Endometrium (tissue), 2 donors: ENCODE data around the gene NEGR1.
"Not testable (repeated sequence)": the region's sequence is repeated elsewhere in the genome, so short reads cannot be mapped to it uniquely, and the experiment has no call there.

Experiments used
- FAIRE-seq: peaks from 2 replicates; lab custom pipeline; 2012; peaks lifted over from hg19 to GRCh38; lab: Jason Lieb, UNC
- donor health status: control.
- donor health status: control.

The NEGR1 gene

DNA sequence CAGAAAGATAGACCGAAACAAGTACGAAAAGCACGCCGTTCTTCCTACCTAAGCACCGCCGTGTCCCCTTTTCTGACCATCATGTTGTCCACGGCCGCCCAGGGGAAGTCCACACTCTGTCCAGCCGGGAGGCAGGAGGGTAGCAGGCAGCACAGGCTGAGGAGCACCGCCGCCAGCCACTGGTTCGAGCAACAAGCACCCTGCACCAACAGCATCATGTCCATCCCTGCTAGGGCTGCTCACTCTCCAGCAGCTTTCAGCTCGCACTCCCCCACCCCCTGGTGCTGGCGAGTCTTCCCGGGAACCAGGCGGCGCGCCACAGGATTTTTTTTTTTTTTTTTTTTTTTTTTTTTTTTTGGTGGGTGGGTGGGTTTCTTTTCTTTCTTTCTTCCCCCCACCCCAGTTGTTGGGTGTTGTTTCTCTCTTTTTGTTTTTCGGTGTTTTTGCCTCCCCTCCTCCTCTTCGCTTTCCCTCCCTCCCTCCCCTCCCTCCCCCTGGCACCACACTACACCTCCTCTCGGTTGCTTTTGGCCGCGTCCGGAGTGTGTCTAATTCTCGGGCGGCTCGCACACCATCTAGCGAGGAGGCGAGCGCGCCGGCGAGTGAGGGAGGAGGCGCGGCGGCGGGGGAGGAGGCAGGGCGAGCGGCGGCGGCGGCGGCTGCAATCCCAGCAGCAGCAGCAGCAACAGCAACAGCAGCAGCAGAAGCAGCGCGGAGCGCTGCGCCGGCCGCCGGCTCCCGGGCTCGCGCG is at the start of gene NEGR1:
Gene NEGR1 (minus strand): TSS at position 269 of the 751 bp plus-strand sequence.
- FAIRE-seq: no peak

GRCh38 chr1:72326494-72326893 is 44.2 kb upstream of the NEGR1 start:
- FAIRE-seq: no peak

DNA sequence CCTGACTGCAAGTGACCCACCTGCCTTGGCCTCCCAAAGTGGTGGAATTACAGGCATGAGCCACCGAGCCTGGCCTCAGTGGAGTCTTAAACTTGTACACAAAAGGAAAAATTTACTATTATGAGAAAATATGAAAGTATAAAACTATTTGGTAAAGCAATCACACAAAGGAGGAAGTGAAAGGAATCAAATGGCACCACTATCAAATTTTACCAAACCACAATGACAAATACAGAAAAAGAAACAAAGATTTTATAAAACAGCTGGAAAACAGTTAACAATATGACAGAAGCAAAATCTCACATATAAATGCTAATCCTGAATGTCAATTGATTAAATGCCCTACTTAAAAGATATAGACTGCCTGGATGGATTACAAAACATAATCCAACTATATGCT is 42.1 kb upstream of the NEGR1 start:
- no peak for FAIRE-seq

DNA sequence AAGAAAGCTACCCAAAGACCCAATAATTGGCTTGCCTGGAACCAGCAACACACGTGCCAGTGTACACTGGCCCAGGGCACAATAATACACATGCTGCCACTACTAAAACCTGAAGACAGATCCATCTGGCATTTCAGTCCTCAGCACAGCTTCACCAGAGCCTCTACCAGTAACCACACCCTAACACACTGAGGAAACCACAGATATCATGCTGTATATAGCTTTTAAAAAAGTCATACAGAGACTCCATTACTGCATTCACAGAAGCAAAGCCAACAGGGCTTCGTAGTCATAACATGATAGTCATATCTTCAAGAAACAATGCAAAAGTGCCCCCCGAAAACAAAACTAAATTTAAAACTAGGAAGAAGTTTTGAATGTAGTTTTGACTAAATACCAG is 40.6 kb upstream of the NEGR1 start:
- no peak for FAIRE-seq

DNA sequence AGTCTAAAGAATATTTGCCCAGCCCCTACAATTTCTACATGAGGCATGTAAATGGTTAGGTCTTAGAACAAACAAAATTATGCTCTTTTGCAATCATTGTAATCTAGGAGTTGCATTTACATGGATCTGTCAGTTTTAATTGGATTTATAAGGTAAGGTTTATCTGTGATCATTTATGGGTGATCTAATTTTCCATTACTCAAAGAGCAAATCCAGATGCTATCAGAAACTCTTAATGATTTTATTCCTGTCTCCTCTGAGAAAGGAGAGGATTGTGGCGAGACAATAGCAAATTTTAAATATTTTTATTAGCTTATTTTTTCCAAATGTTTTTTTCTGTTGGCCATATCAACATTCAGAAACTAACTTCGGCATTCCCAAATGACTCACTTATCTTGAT is 14.2 kb upstream of the NEGR1 start:
- FAIRE-seq: no peak

DNA sequence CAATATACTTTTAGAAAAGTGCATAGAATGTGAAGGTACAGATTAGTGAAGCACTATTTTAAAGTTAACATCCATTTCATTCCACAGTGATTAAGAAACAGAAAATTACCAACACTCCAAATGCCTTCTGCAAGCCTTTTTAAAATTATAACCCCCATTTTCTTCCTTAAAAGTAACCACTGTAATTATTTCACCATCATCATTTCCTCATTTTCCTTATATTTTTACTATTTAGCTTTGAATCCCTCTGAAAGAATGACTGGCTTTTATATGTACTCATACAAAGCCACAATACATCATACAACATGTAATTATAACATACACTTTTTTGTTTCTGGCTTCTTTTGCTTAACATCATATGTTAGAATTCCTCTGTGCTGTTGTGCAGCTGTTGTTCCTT is 6.5 kb upstream of the NEGR1 start:
- no peak for FAIRE-seq

GRCh38 chr1:72286401-72286800 is 4.1 kb upstream of the NEGR1 start:
- FAIRE-seq: no peak

- no peak for FAIRE-seq
Measured at GRCh38 chr1:72285074-72285425, 2.7 kb upstream of the NEGR1 start.

- no peak for FAIRE-seq
Measured at GRCh38 chr1:72284348-72285073, 2.2 kb upstream of the NEGR1 start.

- no peak for FAIRE-seq
Measured at GRCh38 chr1:72284084-72284347, 1.7 kb upstream of the NEGR1 start.

GRCh38 chr1:72283307-72284083 is 1.2 kb upstream of the NEGR1 start:
- no peak for FAIRE-seq

DNA sequence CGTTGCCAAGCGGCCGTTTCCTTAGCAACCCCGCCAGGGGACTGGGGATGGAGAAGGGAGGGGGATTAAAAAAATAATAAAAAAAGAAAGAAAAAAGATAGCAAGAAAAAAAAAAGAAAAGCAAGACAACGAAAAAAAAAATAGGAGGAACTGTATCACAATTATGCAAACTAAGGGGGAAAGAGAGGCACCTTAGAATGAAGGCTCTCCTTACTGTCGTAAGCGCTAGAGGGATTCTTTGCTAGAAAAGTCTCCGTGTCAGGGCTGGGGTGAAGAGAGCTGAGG is 625 bp upstream of the NEGR1 start:
- FAIRE-seq: no peak

GRCh38 chr1:72281637-72282270 is 585 bp downstream of the NEGR1 start:
- FAIRE-seq: no peak

DNA sequence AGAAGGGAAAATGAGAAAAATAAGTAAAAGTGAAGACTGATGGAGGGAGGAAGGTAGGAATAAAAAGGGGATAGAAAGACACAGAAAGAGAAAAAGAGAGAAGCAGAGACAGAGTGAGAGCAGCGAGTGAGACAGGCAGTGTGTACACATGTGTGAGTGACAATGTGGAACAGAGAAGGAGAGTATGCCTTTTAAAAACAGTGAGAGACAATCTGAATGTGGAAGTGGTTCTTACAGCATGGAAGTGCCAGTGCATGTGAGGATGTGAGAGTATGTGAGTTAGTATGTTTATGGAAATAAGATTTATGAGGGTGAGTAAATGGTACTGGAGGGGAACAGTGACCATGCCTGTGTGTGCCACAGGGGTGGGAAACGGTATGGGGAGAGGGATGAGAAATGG is 1.2 kb downstream of the NEGR1 start:
- FAIRE-seq: no peak

DNA sequence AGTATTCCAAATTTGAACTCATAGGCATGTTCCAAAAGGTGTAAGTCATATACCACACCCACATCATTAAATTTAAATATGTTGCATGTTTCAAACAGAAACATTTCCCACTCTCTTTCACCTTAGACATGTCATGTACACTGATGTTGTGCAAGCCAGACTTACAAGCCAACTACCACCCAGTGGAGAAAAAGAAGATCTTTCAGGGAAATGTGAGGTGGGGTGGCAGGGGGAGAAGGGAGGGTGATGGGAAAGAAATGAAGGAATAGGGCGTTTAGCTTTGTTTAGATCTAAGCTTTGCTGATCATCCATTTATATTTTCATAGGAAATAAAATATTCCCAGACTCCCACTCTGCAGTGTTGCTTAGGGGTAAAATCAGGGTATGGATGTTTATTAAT is 1.6 kb downstream of the NEGR1 start:
- FAIRE-seq: no peak

DNA sequence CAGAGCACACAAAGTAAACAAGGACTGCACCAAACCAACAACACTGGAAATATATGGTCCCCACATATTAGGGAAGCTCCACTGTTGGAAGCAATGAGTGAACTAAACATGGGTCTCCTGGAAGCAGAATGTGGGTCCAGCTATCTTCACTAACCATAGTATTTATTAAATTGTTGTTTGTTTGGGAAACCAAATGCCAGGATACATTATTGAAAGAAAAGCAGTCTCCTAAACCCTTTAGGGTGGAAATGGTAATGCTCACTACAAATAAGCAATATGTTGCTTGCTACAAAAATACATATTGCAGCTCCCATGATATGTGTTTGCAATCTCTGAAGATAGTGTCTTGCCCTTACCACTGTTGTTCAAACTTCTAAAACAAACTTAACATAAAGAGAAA is 2.2 kb downstream of the NEGR1 start:
- FAIRE-seq: no peak

GRCh38 chr1:72278461-72278860 is 3.9 kb downstream of the NEGR1 start:
- no peak for FAIRE-seq

- no peak for FAIRE-seq
Measured at GRCh38 chr1:72271555-72272085, 10.7 kb downstream of the NEGR1 start.

DNA sequence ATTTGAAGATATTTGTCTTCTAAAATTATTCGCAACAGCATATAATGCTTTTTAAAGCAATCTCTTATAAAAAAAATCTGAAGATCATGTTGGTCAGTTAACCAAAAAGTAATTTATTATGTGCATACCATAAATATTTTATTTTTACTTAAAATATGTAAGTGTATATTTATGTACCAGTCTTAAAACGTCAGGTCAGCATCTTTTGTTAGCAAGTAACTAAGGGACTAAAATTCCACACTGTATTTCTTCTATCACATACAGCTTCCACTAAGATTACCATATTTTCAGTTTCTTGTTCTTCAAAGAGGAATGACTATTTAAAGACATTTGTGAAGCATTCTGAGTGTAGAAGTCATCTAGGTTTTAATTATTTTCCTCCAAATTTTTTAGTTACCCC is 19.6 kb downstream of the NEGR1 start:
- FAIRE-seq: no peak

DNA sequence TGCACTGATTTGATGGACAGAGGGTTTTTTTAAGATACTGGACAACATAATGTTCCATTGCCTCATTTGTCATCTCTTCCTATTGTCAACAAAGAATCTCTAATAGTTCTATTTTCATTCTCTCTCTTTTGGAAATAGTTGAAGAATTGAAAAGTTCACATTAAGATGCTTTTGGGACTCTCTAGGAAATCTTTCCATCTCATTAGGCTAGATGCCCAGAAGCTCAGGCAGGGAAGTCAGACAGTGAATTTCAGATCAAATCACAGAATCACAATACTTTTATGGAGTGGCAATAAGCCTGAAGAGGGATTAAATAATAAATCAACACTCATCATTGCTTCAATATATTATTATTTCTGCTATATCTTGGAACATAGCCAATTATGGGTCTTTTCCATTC is 29.2 kb downstream of the NEGR1 start:
- no peak for FAIRE-seq

DNA sequence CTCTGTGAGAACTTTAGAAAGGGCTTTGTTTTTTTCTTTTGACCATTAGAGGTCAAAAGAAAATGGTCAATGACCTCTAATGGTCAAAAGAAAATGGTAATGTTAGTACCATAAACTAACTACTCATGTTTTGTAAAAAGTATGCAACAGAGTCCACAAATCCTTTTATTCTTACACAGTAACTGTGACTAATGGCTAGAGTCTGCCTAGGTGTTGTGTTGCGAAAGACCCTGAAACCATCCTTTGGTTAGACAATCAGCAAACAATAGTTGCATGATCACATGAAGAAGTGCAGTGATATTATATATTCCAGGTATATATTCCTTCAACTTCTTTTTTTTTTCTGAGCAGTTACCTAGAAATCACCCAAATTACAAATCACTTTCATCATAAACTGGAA is 40.9 kb downstream of the NEGR1 start:
- FAIRE-seq: no peak

DNA sequence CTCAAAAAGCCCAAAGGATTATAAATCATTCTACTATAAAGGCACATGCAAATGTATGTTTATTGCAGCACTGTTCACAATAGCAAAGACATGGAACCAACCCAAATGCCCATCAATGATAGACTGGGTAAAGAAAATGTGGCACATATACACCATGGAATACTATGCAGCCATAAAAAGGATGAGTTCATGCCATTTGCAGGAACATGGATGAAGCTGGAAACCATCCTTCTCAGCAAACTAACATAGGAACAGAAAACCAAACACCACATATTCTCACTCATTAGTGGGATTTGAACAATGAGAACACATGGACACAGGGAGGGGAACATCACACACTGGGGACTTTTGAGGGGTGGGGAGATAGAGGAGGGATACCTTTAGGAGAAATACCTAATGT is 46.4 kb downstream of the NEGR1 start:
- FAIRE-seq: not testable (repeated sequence)

GRCh38 chr1:72235062-72235461 is 47.3 kb downstream of the NEGR1 start:
- no peak for FAIRE-seq
